HG02973 (cell line): ENCODE results near the gene SKAP2.
"Not testable (repeated sequence)": the region's sequence is repeated elsewhere in the genome, so short reads cannot be mapped to it uniquely, and the experiment has no call there.

Experiments used
- ATAC-seq: cut with Tn5 transposase; IDR thresholded peaks from one replicate; pipeline ENCODE4 v1.9.1; 2021; ENCODE audit warnings: moderate library complexity; ENCODE audit not compliant: unreplicated experiment

The SKAP2 gene

DNA sequence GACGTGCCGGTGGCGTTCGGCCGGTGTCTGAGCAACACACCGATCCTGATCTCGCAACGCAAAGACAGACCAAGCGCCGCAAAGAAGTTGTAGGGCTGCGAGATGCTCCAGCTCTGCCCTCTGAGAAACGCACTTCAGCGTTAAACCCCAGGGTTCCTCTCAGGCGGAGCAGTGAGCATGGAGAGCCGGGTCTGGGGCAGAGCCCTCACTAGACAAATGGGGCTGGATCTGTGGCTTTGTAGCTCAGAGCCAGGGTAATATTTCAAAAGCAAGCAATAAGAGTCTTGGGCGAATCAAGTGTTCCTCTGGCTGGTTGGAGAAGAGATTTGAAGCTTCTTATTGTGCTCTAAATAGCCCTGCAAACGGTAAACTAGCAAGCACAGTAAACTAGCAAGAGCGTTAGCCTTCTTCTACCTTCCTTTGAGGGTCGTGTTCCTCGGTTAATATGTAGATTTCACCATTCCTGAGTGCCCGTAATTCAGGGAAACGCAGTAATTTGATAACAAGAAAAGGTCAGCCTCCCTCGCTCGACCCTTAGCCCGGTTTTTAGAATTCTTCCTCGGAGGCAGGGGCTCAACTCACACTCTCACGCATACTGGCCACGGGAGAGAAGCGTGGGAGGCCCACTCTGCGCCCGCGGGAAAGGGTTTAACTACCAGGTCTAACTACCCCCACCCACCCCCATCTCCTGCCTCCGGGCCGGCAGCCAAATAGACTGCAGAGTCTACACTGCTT, 6.7 kb downstream of the SKAP2 start:
- ATAC-seq: no peak

- ATAC-seq: no peak
Measured at GRCh38 chr7:26857170-26857505, 7.3 kb downstream of the SKAP2 start.

GRCh38 chr7:26856176-26856985, 8.0 kb downstream of the SKAP2 start:
- no peak for ATAC-seq

DNA sequence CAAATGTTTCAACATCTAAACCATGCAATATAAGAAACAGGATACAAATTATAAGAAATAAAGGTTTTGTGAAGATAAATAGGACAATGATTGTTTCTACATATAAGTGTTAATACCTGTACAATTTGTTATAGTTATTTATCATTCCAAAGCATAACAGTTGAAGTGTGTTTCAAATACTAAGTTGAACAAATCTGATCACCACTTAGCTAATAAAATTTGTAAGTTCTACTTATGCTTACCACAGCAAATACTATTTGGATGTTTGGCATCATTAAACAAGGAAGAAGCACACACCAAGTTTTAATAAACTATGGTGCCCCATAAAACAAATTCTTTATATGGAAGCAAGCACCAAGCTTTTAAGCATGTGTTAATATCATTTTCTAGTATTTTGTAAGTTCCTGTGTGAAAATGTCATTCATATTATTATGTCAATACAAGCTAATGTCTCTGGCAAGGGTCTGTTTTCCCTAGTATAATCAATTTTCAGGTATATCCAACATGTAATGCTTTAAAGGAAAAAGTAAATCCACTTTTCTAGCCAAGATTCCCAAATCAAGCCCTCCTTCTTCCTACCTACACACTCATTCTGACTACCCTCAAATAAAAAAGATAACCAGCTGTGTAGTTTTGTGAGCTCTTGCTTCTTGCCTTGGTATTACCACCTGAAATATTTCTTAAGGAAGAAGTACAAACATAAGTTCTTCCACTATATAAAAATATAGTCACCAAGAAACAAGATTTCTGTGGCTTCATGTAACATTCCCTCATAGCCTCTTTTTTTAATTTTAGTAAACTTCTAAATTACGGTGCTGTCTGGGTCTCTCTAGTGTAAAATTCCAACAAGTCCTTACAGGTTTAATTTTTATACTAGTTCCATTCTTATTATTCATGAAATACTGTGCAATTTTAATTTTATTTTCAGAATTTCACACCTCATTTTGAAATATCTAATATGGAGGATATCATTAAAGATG, 9.2 kb downstream of the SKAP2 start:
- no peak for ATAC-seq

DNA sequence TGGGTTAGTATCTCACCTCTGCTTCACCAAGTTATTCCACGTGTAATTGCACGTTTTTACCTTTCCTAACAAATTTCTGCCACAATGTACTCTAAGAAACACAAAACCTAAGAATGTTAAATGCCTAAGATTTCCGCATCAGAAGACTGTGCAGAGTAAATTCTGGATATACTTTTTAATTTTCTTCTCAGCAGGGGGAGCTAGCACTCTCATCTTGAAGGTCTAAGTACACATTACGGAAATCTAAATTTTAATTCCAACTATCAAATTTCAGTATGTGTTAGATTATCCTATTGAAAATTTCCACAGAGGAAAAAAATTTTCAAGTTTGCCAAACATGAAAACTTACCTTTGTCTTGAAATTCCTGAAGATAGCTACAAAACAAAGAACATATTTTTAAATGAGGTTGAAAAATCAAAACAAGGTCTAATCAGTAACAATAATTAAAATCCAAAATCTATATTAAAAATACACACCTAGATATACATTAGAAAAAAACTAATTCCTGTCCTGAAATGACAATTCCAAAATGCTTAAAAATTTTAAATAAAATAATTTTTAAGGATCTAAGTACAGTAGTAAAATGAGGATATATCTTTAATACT, 10.5 kb downstream of the SKAP2 start:
- no peak for ATAC-seq

DNA sequence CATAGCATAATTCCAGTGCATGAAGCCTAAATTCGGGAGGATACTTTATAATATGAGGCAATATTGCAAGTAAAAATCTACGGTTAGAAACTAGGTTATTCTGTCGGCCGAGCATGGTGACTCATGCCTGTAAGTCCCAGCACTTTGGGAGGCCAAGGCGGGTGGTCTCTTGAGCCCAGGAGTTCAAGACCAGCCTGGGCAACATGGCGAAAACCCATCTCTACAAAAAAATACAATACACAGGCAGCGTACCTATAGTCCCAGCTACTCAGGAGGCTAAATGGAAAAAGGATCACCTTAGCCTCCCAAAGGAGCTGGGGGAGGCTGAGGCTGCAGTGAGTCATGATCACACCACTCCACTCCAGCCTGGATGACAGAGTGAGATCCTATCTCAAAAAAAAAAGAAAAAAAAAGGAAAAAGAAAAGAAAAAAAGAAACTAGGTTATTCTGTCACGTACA, 14.2 kb downstream of the SKAP2 start:
- no peak for ATAC-seq

DNA sequence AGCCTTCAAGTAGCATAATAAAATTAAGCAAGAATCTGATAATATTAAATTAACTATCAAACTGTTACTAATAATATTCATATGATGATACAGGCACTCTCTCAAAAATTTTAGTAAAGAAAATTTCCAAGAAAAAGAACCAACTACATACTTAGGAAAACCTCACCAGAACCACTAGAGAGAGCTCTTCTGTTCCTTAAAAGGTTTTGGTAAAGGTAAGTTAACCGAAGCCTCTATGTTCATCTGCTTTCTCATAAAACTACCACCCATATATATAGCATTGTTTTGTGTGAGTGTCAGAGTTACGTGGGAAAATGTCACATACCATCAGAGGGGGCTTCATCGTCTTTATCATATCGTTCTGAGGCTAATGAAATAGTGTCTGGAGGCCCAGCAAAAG, 20.7 kb downstream of the SKAP2 start:
- no peak for ATAC-seq

- ATAC-seq: no peak
Measured at GRCh38 chr7:26842897-26843296, 21.5 kb downstream of the SKAP2 start.

DNA sequence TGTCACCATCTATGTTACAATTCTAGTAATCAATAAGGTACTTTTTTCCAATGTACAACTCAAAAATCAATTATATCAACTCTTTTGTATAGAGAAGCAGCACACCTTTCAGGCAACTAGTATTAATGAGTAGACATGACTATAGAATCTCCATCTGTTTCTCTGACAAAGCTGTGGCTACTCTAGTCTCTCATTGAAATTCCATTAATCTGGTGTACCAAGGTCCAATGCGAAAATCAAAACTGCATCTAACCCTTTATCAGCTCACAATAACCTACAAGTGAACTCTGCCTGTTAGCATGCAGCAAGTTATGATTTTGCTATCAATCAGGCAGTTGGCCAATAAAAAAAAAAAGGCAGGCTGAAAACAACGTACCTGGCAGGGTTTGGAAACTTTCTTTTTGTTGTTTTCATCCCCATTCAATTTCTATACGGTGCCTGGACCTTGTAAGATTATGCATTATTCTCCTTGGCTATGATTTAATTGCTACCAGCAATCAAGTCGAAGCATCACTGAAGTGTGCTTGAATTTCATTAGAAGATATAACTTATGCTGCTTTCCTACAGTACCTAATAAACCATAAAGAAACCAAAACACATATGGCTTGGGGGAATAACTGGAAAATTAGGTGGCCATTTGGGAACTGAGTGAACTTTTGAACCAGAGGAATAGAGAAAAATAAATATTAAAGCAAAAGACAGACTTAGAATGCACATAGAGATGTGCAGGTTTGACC, 23.2 kb downstream of the SKAP2 start:
- ATAC-seq: no peak

GRCh38 chr7:26836793-26837192, 27.6 kb downstream of the SKAP2 start:
- ATAC-seq: not testable (repeated sequence)

DNA sequence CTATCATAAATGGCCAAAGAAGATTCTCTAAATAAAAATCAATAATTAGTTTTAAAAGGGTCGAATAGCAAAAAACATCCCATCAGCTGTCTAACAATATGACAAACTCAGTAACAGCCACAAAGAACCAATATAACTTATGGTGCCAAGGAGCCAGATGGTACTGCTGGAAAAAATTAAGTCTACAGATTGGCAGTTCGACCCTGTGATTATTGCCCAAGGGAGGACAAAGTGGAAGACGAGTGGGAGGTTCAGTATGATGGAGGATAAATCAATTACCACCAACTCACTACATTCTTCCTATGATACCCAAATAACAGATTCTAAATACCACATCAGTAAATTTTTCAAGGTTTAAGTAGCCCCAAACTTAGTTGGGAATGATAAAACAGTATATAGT, 49.0 kb downstream of the SKAP2 start:
- ATAC-seq: no peak

DNA sequence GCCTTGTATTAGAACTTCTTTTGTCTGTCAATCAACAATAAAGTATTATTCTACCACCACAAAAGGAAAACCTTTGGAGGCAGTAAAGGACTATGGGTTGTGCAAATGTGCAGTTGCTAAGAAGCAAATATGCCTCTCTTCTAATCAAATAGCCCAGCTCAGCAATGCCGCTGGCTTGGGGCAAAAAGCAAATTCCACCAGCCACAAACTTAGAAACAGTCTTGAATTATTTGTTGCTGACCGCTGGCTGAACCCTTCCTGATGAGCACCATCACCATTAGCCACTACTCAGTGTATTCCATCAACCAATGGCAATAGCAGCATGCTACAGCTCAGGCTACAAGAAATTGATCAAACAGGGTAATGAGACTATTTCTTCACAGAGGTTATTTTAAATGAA, 51.0 kb downstream of the SKAP2 start:
- ATAC-seq: no peak

DNA sequence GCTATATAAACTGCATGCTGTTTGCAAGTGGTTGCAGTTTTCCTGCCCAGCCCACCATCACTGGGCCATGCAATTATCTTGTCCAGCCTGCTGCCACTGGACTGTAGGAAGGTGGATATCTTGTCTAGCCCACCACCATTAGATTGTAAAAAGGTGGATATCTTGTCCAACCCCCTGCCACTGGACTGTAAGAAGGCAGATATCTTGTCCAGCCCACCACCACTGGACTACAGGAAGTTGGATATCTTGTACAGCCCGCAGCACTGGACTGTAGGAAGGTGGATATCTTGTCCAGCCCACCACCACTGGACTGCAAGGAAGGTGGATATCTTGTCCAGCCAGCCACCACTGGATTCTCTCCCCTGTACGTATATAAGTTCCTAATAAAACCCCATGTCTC, 69.8 kb downstream of the SKAP2 start:
- no peak for ATAC-seq

GRCh38 chr7:26792576-26792975, 71.8 kb downstream of the SKAP2 start:
- no peak for ATAC-seq

DNA sequence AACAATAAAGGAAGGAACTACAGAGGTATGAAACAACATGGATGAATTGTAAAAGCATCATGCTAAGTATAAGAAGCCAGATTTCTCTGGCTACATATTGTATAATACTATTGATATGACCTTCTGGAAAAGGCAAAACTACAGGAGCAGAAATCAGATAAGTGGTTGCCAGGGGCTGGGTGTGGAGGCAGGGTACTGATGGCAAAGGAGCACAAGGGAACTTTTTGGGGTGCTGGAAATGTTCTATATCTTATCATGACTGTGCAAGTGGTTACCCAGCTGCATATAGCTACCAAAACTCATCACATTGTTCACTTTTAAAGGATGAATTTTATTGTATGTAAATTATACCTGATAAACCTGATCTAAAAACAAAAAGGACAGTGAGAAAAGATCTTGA, 72.4 kb downstream of the SKAP2 start:
- no peak for ATAC-seq

DNA sequence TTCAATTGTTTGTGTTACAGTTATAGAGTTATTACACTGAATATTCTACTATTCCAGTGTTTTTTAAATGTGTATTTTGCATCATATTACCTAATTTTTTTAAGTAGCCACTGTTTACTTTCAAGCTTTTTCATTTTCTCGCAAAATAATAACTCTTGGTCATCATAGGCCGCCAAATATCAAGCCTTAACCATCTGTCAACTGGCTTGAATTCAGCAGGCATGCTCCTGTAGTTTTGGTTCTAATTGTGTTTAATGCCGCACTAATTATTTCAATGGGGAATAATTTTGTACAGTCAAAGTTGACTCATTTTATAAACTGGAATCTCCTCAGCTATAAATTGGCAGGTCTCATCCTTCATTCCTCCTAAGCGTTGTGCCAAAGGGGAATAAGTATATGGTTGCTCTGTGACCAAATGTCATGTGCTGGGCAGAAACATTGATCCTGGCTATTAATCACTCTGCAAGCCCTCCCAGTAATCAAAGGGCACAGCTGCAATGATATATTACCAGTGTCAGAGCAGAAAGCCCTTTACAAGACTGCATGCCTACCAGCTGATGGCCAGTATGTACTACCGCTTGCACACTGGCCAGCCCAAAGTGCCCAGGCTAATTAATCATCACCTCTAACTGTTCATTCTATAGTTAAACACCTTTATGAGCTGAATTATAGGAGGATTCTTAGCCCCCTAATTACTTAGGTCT, 74.8 kb downstream of the SKAP2 start:
- ATAC-seq: no peak

GRCh38 chr7:26787701-26788100, 76.7 kb downstream of the SKAP2 start:
- ATAC-seq: no peak

GRCh38 chr7:26784118-26784517, 80.3 kb downstream of the SKAP2 start:
- no peak for ATAC-seq

GRCh38 chr7:26782501-26782900, 81.9 kb downstream of the SKAP2 start:
- ATAC-seq: no peak
